NK-92 (cell line): Measurements from ENCODE around the gene TOR1A.
"Not testable (repeated sequence)": the region's sequence is repeated elsewhere in the genome, so short reads cannot be mapped to it uniquely, and the experiment has no call there.

Experiments used
- DNase-seq: peaks from one replicate; lab custom pipeline; 2025; ENCODE audit not compliant: unreplicated experiment; lab: John Stamatoyannopoulos, UW

TOR1A gene

GRCh38 chr9:129784970-129785369, 39.0 kb downstream of the TOR1A start:
- not testable (repeated sequence) for DNase-seq

- DNase-seq: no peak
These were observed 40.2 kb downstream of the TOR1A start for GRCh38 chr9:129783516-129784361.

- DNase-seq: no peak
These were observed 42.0 kb downstream of the TOR1A start for GRCh38 chr9:129781981-129782380.

- no peak for DNase-seq
These were observed 42.8 kb downstream of the TOR1A start for GRCh38 chr9:129781131-129781530.

- no peak for DNase-seq
These were observed 44.3 kb downstream of the TOR1A start for GRCh38 chr9:129779560-129780190.

- DNase-seq: no peak
These were observed 45.5 kb downstream of the TOR1A start for GRCh38 chr9:129778469-129778868.

GRCh38 chr9:129777769-129778130, 46.2 kb downstream of the TOR1A start:
- DNase-seq: no peak

GRCh38 chr9:129776938-129777768, 46.8 kb downstream of the TOR1A start:
- DNase-seq: no peak

GRCh38 chr9:129776566-129776937, 47.4 kb downstream of the TOR1A start:
- DNase-seq: no peak

GRCh38 chr9:129776096-129776495, 47.8 kb downstream of the TOR1A start:
- not testable (repeated sequence) for DNase-seq

- no peak for DNase-seq
These were observed 48.5 kb downstream of the TOR1A start for GRCh38 chr9:129775448-129775798.

- no peak for DNase-seq
These were observed 49.0 kb downstream of the TOR1A start for GRCh38 chr9:129774791-129775447.

GRCh38 chr9:129773262-129774048, 50.5 kb downstream of the TOR1A start:
- DNase-seq: no peak

GRCh38 chr9:129770741-129771140, 53.2 kb downstream of the TOR1A start:
- DNase-seq: no peak

- no peak for DNase-seq
These were observed 54.3 kb downstream of the TOR1A start for GRCh38 chr9:129769669-129770068.

GRCh38 chr9:129768486-129768885, 55.5 kb downstream of the TOR1A start:
- DNase-seq: no peak

- no peak for DNase-seq
These were observed 58.1 kb downstream of the TOR1A start for GRCh38 chr9:129765764-129766317.

GRCh38 chr9:129762985-129763926, 60.7 kb downstream of the TOR1A start:
- no peak for DNase-seq
